ENCODE measurements around the gene ARAP1.

Gene ARAP1

GRCh38 chr11:72780296-72781062, 28.3 kb upstream of the ARAP1 start:
- TF ChIP-seq CTCF (IDR thresholded peaks at IDR 0.05; ENCODE audit: control extremely low read depth, extremely low read depth, low read depth, missing control alignments) = no peak
- no peak for DNase-seq (ENCODE audit: extremely low spot score)
- ChIA-PET POLR2A (no interaction called here), CTCF (interaction anchor here (1.4 to 11.8 kb wide), 4 partner anchors 9 to 55 kb away, joined by 3 to 88 read pairs (median 7); partner anchors contain the start of gene STARD10)

GRCh38 chr11:72779495-72780128, 27.4 kb upstream of the ARAP1 start:
- no peak for TF ChIP-seq CTCF (IDR thresholded peaks at IDR 0.05; ENCODE audit: control extremely low read depth, extremely low read depth, low read depth, missing control alignments)
- CTCF ChIA-PET = interaction anchor here (1.5 to 11.8 kb wide), 4 partner anchors 7 to 54 kb away, joined by 3 to 88 read pairs (median 21); partner anchors contain the start of gene STARD10
- no peak for DNase-seq (ENCODE audit: extremely low spot score)
- POLR2A ChIA-PET = no interaction called here

GRCh38 chr11:72778535-72779494, 26.6 kb upstream of the ARAP1 start:
- DNase-seq (ENCODE audit: extremely low spot score) = no peak
- ChIA-PET CTCF (interaction anchor here (1.4 to 11.8 kb wide), 4 partner anchors 8 to 54 kb away, joined by 4 to 88 read pairs (median 21); partner anchors contain the start of gene STARD10), POLR2A (no interaction called here)
- TF ChIP-seq CTCF (IDR thresholded peaks at IDR 0.05; ENCODE audit: control extremely low read depth, extremely low read depth, low read depth, missing control alignments) = no peak

GRCh38 chr11:72777755-72778278, 25.6 kb upstream of the ARAP1 start:
- no peak for DNase-seq (ENCODE audit: extremely low spot score)
- ChIA-PET CTCF (interaction anchor here (1.3 to 11.8 kb wide), 5 partner anchors 9 to 401 kb away, joined by 3 to 88 read pairs (median 11); partner anchors contain the start of gene STARD10), POLR2A (no interaction called here)
- no peak for TF ChIP-seq CTCF (IDR thresholded peaks at IDR 0.05; ENCODE audit: control extremely low read depth, extremely low read depth, low read depth, missing control alignments)

- CTCF ChIA-PET = interaction anchor here (0.9 to 11.8 kb wide), 8 partner anchors 10 to 402 kb away, joined by 3 to 88 read pairs (median 5); partner anchors contain the start of gene STARD10
- POLR2A ChIA-PET = no interaction called here
- no peak for TF ChIP-seq CTCF (IDR thresholded peaks at IDR 0.05; ENCODE audit: control extremely low read depth, extremely low read depth, low read depth, missing control alignments)
- no peak for DNase-seq (ENCODE audit: extremely low spot score)
These were observed 24.9 kb upstream of the ARAP1 start for GRCh38 chr11:72776844-72777754.

Data from GM10248 (cell line).